GM23248 (cell line): ENCODE measurements around the gene DHRS4L2.
"Not testable (repeated sequence)": the region's sequence is repeated elsewhere in the genome, so short reads cannot be mapped to it uniquely, and the experiment has no call there.

Experiments
- EZH2 ChIP-seq: fragments of 200-600 bp; sonication (generic); IDR thresholded peaks from 2 replicates; pipeline ENCODE4 v1.6.1; 2018; ENCODE audit warnings: antibody characterized with exemption, mild to moderate bottlenecking; ENCODE audit not compliant: insufficient read depth, poor library complexity, severe bottlenecking
- EZH2phosphoT487 ChIP-seq: fragments of 200-600 bp; sonication (generic); IDR thresholded peaks from 2 replicates; pipeline ENCODE4 v1.6.1; 2018; ENCODE audit warnings: antibody characterized with exemption, moderate library complexity, mild to moderate bottlenecking, low read depth; ENCODE audit not compliant: insufficient read depth

DNA sequence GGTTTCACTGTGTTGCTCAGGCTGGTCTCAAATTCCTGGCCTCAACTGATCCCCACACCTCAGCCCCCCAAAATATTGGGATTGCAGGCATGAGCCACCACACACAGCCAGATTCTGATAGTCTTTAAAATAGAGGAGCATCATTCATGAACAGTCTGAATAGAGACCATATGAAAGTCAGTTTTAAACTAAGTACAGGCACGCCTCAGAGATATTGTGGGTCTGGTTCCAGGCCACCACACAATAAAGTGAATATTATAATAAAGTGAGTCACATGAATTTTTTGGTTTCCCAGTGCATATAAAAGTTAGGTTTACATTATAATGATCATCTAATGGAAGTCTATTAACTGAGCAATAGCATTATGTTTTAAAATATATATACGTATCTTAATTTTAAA is 27.0 kb upstream of the DHRS4L2 start:
- not testable (repeated sequence) for TF ChIP-seq EZH2, EZH2phosphoT487
